NK-92 treated with Interleukin-12 subunit alpha and Interleukin-12 subunit beta, amount 100 ng/mL, for 24 hours (cell line): ENCODE measurements around the gene MBD2.
A peak's percentile ranks its signal among the peaks of the same experiment; 100 is the strongest.
"Not testable (repeated sequence)": the region's sequence is repeated elsewhere in the genome, so short reads cannot be mapped to it uniquely, and the experiment has no call there.

ENCODE experiments used
- DNase-seq: peaks from one replicate; lab custom pipeline; 2025; lab: John Stamatoyannopoulos, UW

The MBD2 gene

GRCh38 chr18:54151376-54151775, 73.1 kb downstream of the MBD2 start:
- no peak for DNase-seq

GRCh38 chr18:54150226-54150625, 74.2 kb downstream of the MBD2 start:
- no peak for DNase-seq

GRCh38 chr18:54149078-54149697, 75.3 kb downstream of the MBD2 start:
- DNase-seq, result peak; percentile 50

- DNase-seq, result no peak
Observed at GRCh38 chr18:54148678-54149077, 75.8 kb downstream of the MBD2 start.

GRCh38 chr18:54148151-54148550, 76.3 kb downstream of the MBD2 start:
- no peak for DNase-seq

- DNase-seq, result no peak
Observed at GRCh38 chr18:54147439-54147838, 77.0 kb downstream of the MBD2 start.

- no peak for DNase-seq
Observed at GRCh38 chr18:54141041-54141608, 83.3 kb downstream of the MBD2 start.

- no peak for DNase-seq
Observed at GRCh38 chr18:54140641-54141040, 83.8 kb downstream of the MBD2 start.

- no peak for DNase-seq
Observed at GRCh38 chr18:54135216-54135615, 89.3 kb downstream of the MBD2 start.

GRCh38 chr18:54134053-54134452, 90.4 kb downstream of the MBD2 start:
- no peak for DNase-seq

GRCh38 chr18:54130631-54131030, 93.8 kb downstream of the MBD2 start:
- DNase-seq, result no peak

- DNase-seq, result no peak
Observed at GRCh38 chr18:54130177-54130576, 94.3 kb downstream of the MBD2 start.

- no peak for DNase-seq
Observed at GRCh38 chr18:54129448-54130067, 94.9 kb downstream of the MBD2 start.

- no peak for DNase-seq
Observed at GRCh38 chr18:54127759-54128378, 96.6 kb downstream of the MBD2 start.

GRCh38 chr18:54125429-54125828, 99.0 kb downstream of the MBD2 start:
- no peak for DNase-seq

GRCh38 chr18:54123720-54124440, 100.6 kb downstream of the MBD2 start:
- DNase-seq, result not testable (repeated sequence)

- no peak for DNase-seq
Observed at GRCh38 chr18:54119524-54120019, 104.9 kb downstream of the MBD2 start.

GRCh38 chr18:54117853-54118773, 106.4 kb downstream of the MBD2 start:
- DNase-seq, result no peak

GRCh38 chr18:54116541-54117257, 107.8 kb downstream of the MBD2 start:
- DNase-seq, result no peak

- DNase-seq, result no peak
Observed at GRCh38 chr18:54112356-54112755, 112.1 kb downstream of the MBD2 start.
